HepG2 (cell line): ENCODE data around the gene MRPL27. TPM values are rescaled to one million over a fixed set of nuclear protein-coding genes. Genes with fewer than 3 reads are reported as not detected.

Source experiments
- ADNP ChIP-seq: sonication (generic); formaldehyde crosslinking; IDR thresholded peaks from 2 replicates; pipeline ENCODE4 v1.4.0; 2020; ENCODE audit warnings: missing genetic modification reagents
- BCL6 ChIP-seq: IDR thresholded peaks from 2 replicates; pipeline ENCODE4 v1.6.1; 2016; ENCODE audit warnings: missing genetic modification reagents, missing compliant biosample characterization
- CC2D1A ChIP-seq: sonication (generic); formaldehyde crosslinking; IDR thresholded peaks from 2 replicates; pipeline ENCODE4 v1.8.1; 2023; ENCODE audit warnings: mild to moderate bottlenecking, missing genetic modification reagents
- CENPX ChIP-seq: sonication (generic); formaldehyde crosslinking; IDR thresholded peaks from 2 replicates; pipeline ENCODE4 v1.9.0; 2021; ENCODE audit warnings: mild to moderate bottlenecking, missing genetic modification reagents, moderate library complexity
- DPF2 ChIP-seq: sonication (generic); formaldehyde crosslinking; IDR thresholded peaks from 2 replicates; pipeline ENCODE4 v1.4.0; 2020; ENCODE audit warnings: mild to moderate bottlenecking, low read depth, missing genetic modification reagents, borderline replicate concordance
- FLYWCH1 ChIP-seq: sonication (generic); formaldehyde crosslinking; IDR thresholded peaks from 2 replicates; pipeline ENCODE4 v1.8.1; 2023; ENCODE audit warnings: mild to moderate bottlenecking, missing genetic modification reagents
- IRX3 ChIP-seq: sonication (generic); formaldehyde crosslinking; IDR thresholded peaks from 2 replicates; pipeline ENCODE4 v1.8.1; 2023; ENCODE audit warnings: mild to moderate bottlenecking, low read depth, missing genetic modification reagents, borderline replicate concordance
- MLXIP ChIP-seq: sonication (generic); formaldehyde crosslinking; IDR thresholded peaks from 2 replicates; pipeline ENCODE4 v1.9.0; 2021; ENCODE audit warnings: missing genetic modification reagents, borderline replicate concordance
- NPAS2 ChIP-seq: sonication (generic); formaldehyde crosslinking; IDR thresholded peaks from 2 replicates; pipeline ENCODE4 v1.8.0; 2022; ENCODE audit warnings: mild to moderate bottlenecking, missing genetic modification reagents, borderline replicate concordance
- RBAK ChIP-seq: sonication (generic); formaldehyde crosslinking; IDR thresholded peaks from 2 replicates; pipeline ENCODE4 v1.5.1; 2020; ENCODE audit warnings: mild to moderate bottlenecking, missing genetic modification reagents
- SIX4 ChIP-seq: sonication (generic); formaldehyde crosslinking; IDR thresholded peaks from 2 replicates; pipeline ENCODE4 v1.4.0; 2020; ENCODE audit warnings: missing genetic modification reagents
- THYN1 ChIP-seq: sonication (generic); formaldehyde crosslinking; IDR thresholded peaks from 2 replicates; pipeline ENCODE4 v1.8.1; 2023; ENCODE audit warnings: low read depth, mild to moderate bottlenecking, moderate library complexity, missing genetic modification reagents, borderline replicate concordance
- ZBTB39 ChIP-seq: sonication (generic); formaldehyde crosslinking; IDR thresholded peaks from 2 replicates; pipeline ENCODE4 v1.5.0; 2020; ENCODE audit warnings: missing genetic modification reagents
- ZKSCAN5 ChIP-seq: sonication (generic); formaldehyde crosslinking; IDR thresholded peaks from 2 replicates; pipeline ENCODE4 v1.5.1; 2020; ENCODE audit warnings: mild to moderate bottlenecking, missing genetic modification reagents
- ZNF547 ChIP-seq: sonication (generic); formaldehyde crosslinking; IDR thresholded peaks from 2 replicates; pipeline ENCODE4 v1.5.1; 2020; ENCODE audit warnings: mild to moderate bottlenecking, missing genetic modification reagents
- ZNF607 ChIP-seq: sonication (generic); formaldehyde crosslinking; IDR thresholded peaks from 2 replicates; pipeline ENCODE4 v1.5.1; 2020; ENCODE audit warnings: missing genetic modification reagents, mild to moderate bottlenecking, borderline replicate concordance
- ZNF773 ChIP-seq: sonication (generic); formaldehyde crosslinking; IDR thresholded peaks from 2 replicates; pipeline ENCODE4 v1.4.0; 2020; ENCODE audit warnings: missing genetic modification reagents, borderline replicate concordance
- polyA plus RNA-seq, 8 experiments: library from polyadenylated mRNA; depleted of rRNA in 3 of 8; stranded (reverse) in 7 of 8; unstranded in 1 of 8; fragments of >200 nt; fragmentation: Illumina TruSeq in 4 of 8; extraction: Trizol in 4 of 8; gene quantifications; 2 replicates each; pipeline versions ENCODE4 v1.2.1 to v1.2.3, GENCODE V29; 2011 to 2016; ENCODE audit warnings: low read depth in 4 of 8, missing spikeins in 1 of 8, mixed read lengths in 1 of 8; ENCODE audit not compliant: insufficient read depth in 1 of 8
- total RNA-seq, 5 experiments: library from RNA; depleted of rRNA; stranded (reverse); fragments of >200 nt; fragmentation: Illumina TruSeq; extraction: Trizol; gene quantifications; 2 replicates each; pipeline ENCODE4 v1.2.3, GENCODE V29; 2016; ENCODE audit warnings: low read depth in 1 of 5
- TF ChIP-seq, protein P1 (sequence below): sonication (generic); formaldehyde crosslinking; IDR thresholded peaks from 2 replicates; pipeline ENCODE4 v1.5.0; 2020; ENCODE audit warnings: mild to moderate bottlenecking, low read depth, missing genetic modification reagents, borderline replicate concordance
- TF ChIP-seq, protein P2 (sequence below): sonication (generic); formaldehyde crosslinking; IDR thresholded peaks from 2 replicates; pipeline ENCODE4 v1.4.0; 2020; ENCODE audit warnings: mild to moderate bottlenecking, missing genetic modification reagents

The MRPL27 gene
- total and polyA plus RNA-seq, 2 of the 13 experiments (the other 11 are each of a cell fraction or from before 2014, with no cell fraction given): 137 to 217 TPM

DNA sequence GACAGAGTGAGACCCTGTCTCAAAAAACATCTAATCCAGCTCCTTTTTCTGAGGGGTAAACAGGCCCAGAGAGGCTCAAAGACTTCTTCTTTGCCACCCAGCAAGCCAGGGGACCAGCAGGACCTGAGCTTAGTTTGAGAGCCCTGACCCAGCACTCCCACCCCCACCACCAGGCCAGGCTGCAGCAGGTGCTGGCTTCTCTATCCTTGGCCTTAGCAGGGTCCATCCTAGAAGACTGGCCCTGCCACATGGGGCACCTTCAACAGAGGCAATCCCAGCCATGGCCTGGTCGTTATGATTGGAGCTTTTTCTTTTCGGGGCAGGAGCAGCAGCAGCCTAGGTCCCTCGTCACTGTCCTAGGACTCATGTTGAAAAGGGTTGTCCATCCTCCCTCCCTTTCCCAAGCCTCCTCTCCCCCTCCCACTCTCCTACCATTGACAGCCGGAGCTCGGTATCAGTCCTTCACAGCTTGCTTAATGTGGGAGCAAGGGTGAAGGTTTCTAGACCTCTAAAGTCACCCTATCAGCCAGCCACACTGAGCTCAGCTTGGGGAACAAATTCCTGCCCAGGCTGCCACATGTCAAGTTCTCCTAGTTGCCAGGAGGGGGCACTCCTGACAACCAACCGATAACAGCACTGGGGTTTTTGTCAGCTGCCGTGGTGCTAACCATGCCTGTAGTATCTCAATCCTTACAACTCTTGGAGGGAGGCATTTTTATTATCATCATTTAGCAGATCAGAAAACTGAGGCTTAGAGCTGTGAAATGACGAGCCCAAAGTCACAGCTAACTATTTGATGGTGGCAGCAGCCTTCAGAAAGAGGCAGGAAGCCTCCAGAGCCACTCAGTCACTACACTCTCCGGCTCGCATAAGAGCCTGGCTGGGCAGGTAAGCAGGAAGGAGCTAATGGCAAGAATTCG is 11.2 kb downstream of the MRPL27 start (continued):
- no peak for TF ChIP-seq ADNP (CRISPR knock-in tag)
- no peak for TF ChIP-seq CENPX (CRISPR knock-in tag)
- no peak for TF ChIP-seq ZKSCAN5 (CRISPR knock-in tag)
- TF ChIP-seq RBAK (CRISPR knock-in tag): no peak
- TF ChIP-seq CC2D1A (CRISPR knock-in tag): no peak
- TF ChIP-seq, protein P1, sequence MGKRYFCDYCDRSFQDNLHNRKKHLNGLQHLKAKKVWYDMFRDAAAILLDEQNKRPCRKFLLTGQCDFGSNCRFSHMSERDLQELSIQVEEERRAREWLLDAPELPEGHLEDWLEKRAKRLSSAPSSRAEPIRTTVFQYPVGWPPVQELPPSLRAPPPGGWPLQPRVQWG (CRISPR knock-in tag): no peak
- peak; percentile 82 for TF ChIP-seq ZNF547 (CRISPR knock-in tag)
- TF ChIP-seq ZNF607 (CRISPR knock-in tag): no peak
- no peak for TF ChIP-seq BCL6 (CRISPR knock-in tag)
- TF ChIP-seq IRX3 (CRISPR knock-in tag): no peak
- no peak for TF ChIP-seq ZBTB39 (CRISPR knock-in tag)
- no peak for TF ChIP-seq ZNF773 (CRISPR knock-in tag)
- TF ChIP-seq FLYWCH1 (CRISPR knock-in tag): no peak
- no peak for TF ChIP-seq SIX4 (CRISPR knock-in tag)
- no peak for TF ChIP-seq DPF2 (CRISPR knock-in tag)
- TF ChIP-seq, protein P2, sequence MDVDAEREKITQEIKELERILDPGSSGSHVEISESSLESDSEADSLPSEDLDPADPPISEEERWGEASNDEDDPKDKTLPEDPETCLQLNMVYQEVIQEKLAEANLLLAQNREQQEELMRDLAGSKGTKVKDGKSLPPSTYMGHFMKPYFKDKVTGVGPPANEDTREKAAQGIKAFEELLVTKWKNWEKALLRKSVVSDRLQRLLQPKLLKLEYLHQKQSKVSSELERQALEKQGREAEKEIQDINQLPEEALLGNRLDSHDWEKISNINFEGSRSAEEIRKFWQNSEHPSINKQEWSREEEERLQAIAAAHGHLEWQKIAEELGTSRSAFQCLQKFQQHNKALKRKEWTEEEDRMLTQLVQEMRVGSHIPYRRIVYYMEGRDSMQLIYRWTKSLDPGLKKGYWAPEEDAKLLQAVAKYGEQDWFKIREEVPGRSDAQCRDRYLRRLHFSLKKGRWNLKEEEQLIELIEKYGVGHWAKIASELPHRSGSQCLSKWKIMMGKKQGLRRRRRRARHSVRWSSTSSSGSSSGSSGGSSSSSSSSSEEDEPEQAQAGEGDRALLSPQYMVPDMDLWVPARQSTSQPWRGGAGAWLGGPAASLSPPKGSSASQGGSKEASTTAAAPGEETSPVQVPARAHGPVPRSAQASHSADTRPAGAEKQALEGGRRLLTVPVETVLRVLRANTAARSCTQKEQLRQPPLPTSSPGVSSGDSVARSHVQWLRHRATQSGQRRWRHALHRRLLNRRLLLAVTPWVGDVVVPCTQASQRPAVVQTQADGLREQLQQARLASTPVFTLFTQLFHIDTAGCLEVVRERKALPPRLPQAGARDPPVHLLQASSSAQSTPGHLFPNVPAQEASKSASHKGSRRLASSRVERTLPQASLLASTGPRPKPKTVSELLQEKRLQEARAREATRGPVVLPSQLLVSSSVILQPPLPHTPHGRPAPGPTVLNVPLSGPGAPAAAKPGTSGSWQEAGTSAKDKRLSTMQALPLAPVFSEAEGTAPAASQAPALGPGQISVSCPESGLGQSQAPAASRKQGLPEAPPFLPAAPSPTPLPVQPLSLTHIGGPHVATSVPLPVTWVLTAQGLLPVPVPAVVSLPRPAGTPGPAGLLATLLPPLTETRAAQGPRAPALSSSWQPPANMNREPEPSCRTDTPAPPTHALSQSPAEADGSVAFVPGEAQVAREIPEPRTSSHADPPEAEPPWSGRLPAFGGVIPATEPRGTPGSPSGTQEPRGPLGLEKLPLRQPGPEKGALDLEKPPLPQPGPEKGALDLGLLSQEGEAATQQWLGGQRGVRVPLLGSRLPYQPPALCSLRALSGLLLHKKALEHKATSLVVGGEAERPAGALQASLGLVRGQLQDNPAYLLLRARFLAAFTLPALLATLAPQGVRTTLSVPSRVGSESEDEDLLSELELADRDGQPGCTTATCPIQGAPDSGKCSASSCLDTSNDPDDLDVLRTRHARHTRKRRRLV (CRISPR knock-in tag): no peak
- no peak for TF ChIP-seq MLXIP (CRISPR knock-in tag)
- TF ChIP-seq NPAS2 (CRISPR knock-in tag): no peak
- TF ChIP-seq THYN1 (CRISPR knock-in tag): no peak
